HG03196 (cell line): ENCODE data around the gene NTNG2.
"Not testable (repeated sequence)": the region's sequence is repeated elsewhere in the genome, so short reads cannot be mapped to it uniquely, and the experiment has no call there.

ENCODE experiments used
- ATAC-seq: cut with Tn5 transposase; IDR thresholded peaks from one replicate; pipeline ENCODE4 v1.9.1; 2021; ENCODE audit not compliant: unreplicated experiment

Gene NTNG2

GRCh38 chr9:132247942-132248341, 86.1 kb downstream of the NTNG2 start:
- no peak for ATAC-seq

GRCh38 chr9:132249123-132249522, 87.3 kb downstream of the NTNG2 start:
- ATAC-seq = no peak

GRCh38 chr9:132249690-132250089, 87.8 kb downstream of the NTNG2 start:
- ATAC-seq = no peak

GRCh38 chr9:132250324-132251262, 88.7 kb downstream of the NTNG2 start:
- no peak for ATAC-seq

GRCh38 chr9:132260846-132261245, 99.0 kb downstream of the NTNG2 start:
- ATAC-seq = no peak

GRCh38 chr9:132266017-132266416, 104.2 kb downstream of the NTNG2 start:
- ATAC-seq = no peak

GRCh38 chr9:132267660-132268059, 105.8 kb downstream of the NTNG2 start:
- no peak for ATAC-seq

GRCh38 chr9:132268725-132269352, 107.0 kb downstream of the NTNG2 start:
- ATAC-seq = no peak

GRCh38 chr9:132269704-132270516, 108.1 kb downstream of the NTNG2 start:
- ATAC-seq = not testable (repeated sequence)

- no peak for ATAC-seq
Measured at GRCh38 chr9:132274861-132275260, 113.0 kb downstream of the NTNG2 start.

- ATAC-seq = no peak
Measured at GRCh38 chr9:132283165-132283564, 121.3 kb downstream of the NTNG2 start.

- ATAC-seq = no peak
Measured at GRCh38 chr9:132283863-132284262, 122.0 kb downstream of the NTNG2 start.

- ATAC-seq = no peak
Measured at GRCh38 chr9:132287256-132287760, 125.5 kb downstream of the NTNG2 start.

GRCh38 chr9:132288361-132288760, 126.5 kb downstream of the NTNG2 start:
- no peak for ATAC-seq

GRCh38 chr9:132288966-132289365, 127.1 kb downstream of the NTNG2 start:
- ATAC-seq = no peak

GRCh38 chr9:132293145-132293721, 131.4 kb downstream of the NTNG2 start:
- ATAC-seq = no peak
